Measurements from ENCODE around the gene VPS51.
A peak's percentile ranks its signal among the peaks of the same experiment; 100 is the strongest.

GRCh38 chr11:65100674-65101350 lies 4.8 kb downstream of the VPS51 start:
- TF ChIP-seq CTCF (IDR thresholded peaks at IDR 0.05) (no peak), POLR2AphosphoS5 (IDR thresholded peaks at IDR 0.05) (peak; percentile 11), POLR2A (IDR thresholded peaks at IDR 0.05) (no peak)
